HCT116 (cell line): Measurements from ENCODE around the gene OAT. TPM values are rescaled to one million over a fixed set of nuclear protein-coding genes. Genes with fewer than 3 reads are reported as not detected.
"Not testable (repeated sequence)": the region's sequence is repeated elsewhere in the genome, so short reads cannot be mapped to it uniquely, and the experiment has no call there.

ENCODE experiments used
- ATAC-seq: fragments of 200-7000 bp; cut with Tn5 transposase; 2 replicates; pipeline ENCODE4 v1.9.1; 2020; ENCODE audit warnings: mild to moderate bottlenecking, moderate library complexity
- BruUV-seq: library from RNA; stranded (reverse); fragments of 400-500 nt; replicated peaks from 2 replicates; lab custom pipeline; 2021; lab: Mats Ljungman, UMichigan
- CTCF ChIA-PET: fragments of 300-600 bp; sonication (Branson Sonifier 250); formaldehyde crosslinking; loops from one replicate; lab custom pipeline; 2021; ENCODE audit warnings: antibody characterized with exemption; lab: Charles Lee
- POLR2A ChIA-PET: fragments of 300-600, 350-600 bp; sonication (Branson Sonifier 250); formaldehyde crosslinking; loops from one replicate; lab custom pipeline; 2021; ENCODE audit warnings: antibody characterized with exemption; lab: Charles Lee
- RAD21 ChIA-PET, 2 experiments: fragments of 300-600 bp; sonication (Branson Sonifier 250); formaldehyde crosslinking; loops; one replicate each; lab custom pipeline; 2023; ENCODE audit warnings: low total read pairs in 2 of 2; ENCODE audit not compliant: uncharacterized antibody in 2 of 2, unreplicated experiment in 2 of 2, low non-redundant PET in 1 of 2; lab: Charles Lee
- DNase-seq: peaks from one replicate; pipeline ENCODE4 v3.0.0-alpha.2; 2010; ENCODE audit warnings: low read depth, low spot score
- H2AFZ ChIP-seq: fragments of 200-600 bp; shearing (Covaris generic), sonication (generic); 2 replicates; pipeline ENCODE4 v1.6.1; 2017; ENCODE audit warnings: low read depth, mixed run types, mixed read lengths, antibody characterized with exemption, low read length; ENCODE audit not compliant: poor library complexity, severe bottlenecking
- H3K27ac ChIP-seq: 2 replicates; pipeline ENCODE4 v1.5.1; 2012; ENCODE audit warnings: low read depth, low read length
- H3K27me3 ChIP-seq: fragments of 200-600 bp; sonication (generic); 2 replicates; pipeline ENCODE4 v1.6.1; 2016; ENCODE audit warnings: mixed run types, low read length, mixed read lengths; ENCODE audit not compliant: insufficient read depth
- H3K36me3 ChIP-seq, 2 experiments: fragments of 200-500 bp in 1 of 2; fragments of 200-600 bp in 1 of 2; sonication (Bioruptor generic) in 1 of 2; sonication (generic) in 1 of 2; 2 replicates each; pipeline versions ENCODE4 v1.5.1 to v1.6.1; 2014 to 2016; ENCODE audit warnings: low read length in 2 of 2, inconsistent platforms in 1 of 2, mixed read lengths in 1 of 2, mixed run types in 1 of 2; ENCODE audit not compliant: insufficient read depth in 2 of 2, control insufficient read depth in 1 of 2
- H3K4me1 ChIP-seq, 2 experiments: fragments of 200-600 bp in 1 of 2; sonication (generic) in 1 of 2; 2 replicates each; pipeline versions ENCODE4 v1.5.1 to v1.6.1; 2012 to 2017; ENCODE audit warnings: low read length in 2 of 2, inconsistent platforms in 1 of 2, mild to moderate bottlenecking in 1 of 2, mixed read lengths in 1 of 2, mixed run types in 1 of 2, moderate library complexity in 1 of 2; ENCODE audit not compliant: insufficient read depth in 2 of 2, control insufficient read depth in 1 of 2
- H3K4me2 ChIP-seq: fragments of 200-600 bp; sonication (generic); 2 replicates; pipeline ENCODE4 v1.6.1; 2017; ENCODE audit warnings: mixed run types, low read length, mixed read lengths
- H3K4me3 ChIP-seq, 2 experiments: fragments of 200-600 bp in 1 of 2; sonication (generic) in 1 of 2; replicated peaks in 1 of 2; 2 replicates each; pipeline ENCODE4 v1.5.1; 2011 to 2016; ENCODE audit warnings: low read length in 2 of 2, control low read depth in 1 of 2, low read depth in 1 of 2, mild to moderate bottlenecking in 1 of 2, mixed read lengths in 1 of 2, mixed run types in 1 of 2
- H3K79me2 ChIP-seq: fragments of 200-600 bp; sonication (generic); 2 replicates; pipeline ENCODE4 v1.6.1; 2017; ENCODE audit warnings: mild to moderate bottlenecking, mixed run types, low read length, moderate library complexity, mixed read lengths; ENCODE audit not compliant: insufficient read depth
- H3K9ac ChIP-seq: fragments of 200-600 bp; sonication (generic); 2 replicates; pipeline ENCODE4 v1.6.1; 2016; ENCODE audit warnings: low read length, mixed read lengths
- H3K9me2 ChIP-seq: fragments of 200-600 bp; sonication (generic), shearing (Covaris generic); 2 replicates; pipeline ENCODE4 v1.6.1; 2017; ENCODE audit warnings: mixed run types, mild to moderate bottlenecking, moderate library complexity; ENCODE audit not compliant: insufficient read depth
- H3K9me3 ChIP-seq, 2 experiments: fragments of 200-500 bp in 1 of 2; fragments of 200-600 bp in 1 of 2; sonication (Bioruptor generic) in 1 of 2; sonication (generic) in 1 of 2; 2 replicates each; pipeline ENCODE4 v1.6.1; 2014 to 2017; ENCODE audit warnings: low read length in 2 of 2, mixed read lengths in 2 of 2, inconsistent platforms in 1 of 2, low read depth in 1 of 2, mild to moderate bottlenecking in 1 of 2, mixed run types in 1 of 2, moderate library complexity in 1 of 2; ENCODE audit not compliant: control insufficient read depth in 1 of 2, insufficient read depth in 1 of 2
- H4K20me1 ChIP-seq: fragments of 200-600 bp; sonication (generic), shearing (Covaris generic); 2 replicates; pipeline ENCODE4 v1.6.1; 2017; ENCODE audit warnings: mixed run types, mild to moderate bottlenecking, moderate library complexity; ENCODE audit not compliant: insufficient read depth
- CEBPB ChIP-seq: IDR thresholded peaks from 2 replicates; pipeline ENCODE4 v1.6.1; 2012; ENCODE audit warnings: low read depth
- ZFX ChIP-seq: fragments of 450-650 bp; IDR thresholded peaks from 2 replicates; pipeline ENCODE4 v1.6.1; 2017
- intact Hi-C: fragments of 100-400 bp; cut with micrococcal nuclease; formaldehyde crosslinking; loops from 2 replicates; pipeline ENCODE4 v1.10.0; 2022
- total RNA-seq: library from RNA; stranded (reverse); gene quantifications from one replicate; pipeline ENCODE4 v1.2.1, GENCODE V29; 2021; ENCODE audit not compliant: unreplicated experiment
- TF ChIP-seq, protein P1 (sequence below): IDR thresholded peaks from 2 replicates; pipeline ENCODE4 v1.6.1; 2012

Gene OAT
- total RNA-seq, 1 experiment from 2014 or later: 133 TPM

DNA sequence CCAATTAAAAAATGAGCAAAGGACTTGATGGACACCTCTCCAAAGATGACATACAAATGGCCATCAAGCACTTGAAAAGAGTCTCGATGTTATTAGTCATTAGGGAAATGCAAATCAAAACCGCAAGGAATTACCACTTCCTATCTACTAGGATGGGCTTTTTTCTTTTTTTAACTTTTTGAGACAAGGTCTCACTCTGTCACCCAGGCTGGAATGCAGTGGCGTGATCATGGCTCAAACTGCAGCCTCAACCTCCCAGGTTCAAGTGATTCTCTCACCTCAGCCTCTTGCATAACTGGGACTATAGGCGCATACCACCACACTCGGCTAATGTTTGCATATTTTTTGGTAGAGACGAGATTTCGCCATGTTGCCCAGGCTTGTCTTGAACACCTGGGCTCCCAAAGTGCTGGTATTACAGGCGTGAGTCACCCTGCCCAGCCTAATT is 17.5 kb upstream of the OAT start:
- intact Hi-C loops: no loop called here
- no peak for DNase-seq
- H3K36me3 ChIP-seq: no peaks in the 10 kb centered on the region
- no TSS peak for BruUV-seq
- H4K20me1 ChIP-seq: no peaks in the 10 kb centered on the region
- peak; percentile 58 for ATAC-seq
- ChIA-PET POLR2A (no interaction called here), CTCF (no interaction called here)
- no peak overlapping the region for H3K27ac ChIP-seq
- peak overlapping the region; percentile 36 for H3K4me2 ChIP-seq
- H3K79me2 ChIP-seq: no peaks in the 10 kb centered on the region
- H3K9ac ChIP-seq: no peak overlapping the region
- H3K9me3 ChIP-seq: no peaks in the 10 kb centered on the region
- no peaks in the 10 kb centered on the region for H3K27me3 ChIP-seq
- no peak overlapping the region for H2AFZ ChIP-seq
- peaks cover 8 to 32% of the 10 kb centered on the region in 2 experiments; a peak in 3 of 4 replicates for H3K4me1 ChIP-seq
- TF ChIP-seq, protein P1, sequence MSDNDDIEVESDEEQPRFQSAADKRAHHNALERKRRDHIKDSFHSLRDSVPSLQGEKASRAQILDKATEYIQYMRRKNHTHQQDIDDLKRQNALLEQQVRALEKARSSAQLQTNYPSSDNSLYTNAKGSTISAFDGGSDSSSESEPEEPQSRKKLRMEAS: no peak
- TF ChIP-seq CEBPB (0 out of 2 replicates have a peak, but pooled peaks have one; percentile 4), ZFX (no peak)
- TF ChIP-seq, all 23 proteins: peak for 1
- RAD21 ChIA-PET: no interaction called here
- Histone ChIP-seq H3K4me3 (no peak overlapping the region), H3K9me2 (no peaks in the 10 kb centered on the region)

DNA sequence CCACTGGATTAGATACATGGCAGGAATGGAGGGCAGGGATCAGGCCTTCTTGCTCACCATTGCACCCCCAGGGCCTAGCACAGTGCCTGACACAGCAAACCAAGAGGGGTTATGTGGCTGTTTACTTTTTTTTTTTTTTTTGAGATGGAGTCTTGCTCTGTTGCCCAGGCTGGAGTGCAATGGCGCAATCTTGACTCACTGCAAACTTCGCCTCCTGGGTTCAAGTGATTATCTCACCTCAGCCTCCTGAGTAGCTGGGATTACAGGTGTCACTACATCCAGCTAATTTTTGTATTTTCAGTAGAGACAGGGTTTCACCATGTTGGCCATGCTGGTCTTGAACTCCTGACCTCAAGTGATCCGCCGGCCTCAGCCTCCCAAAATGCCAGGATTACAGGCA is 17.0 kb upstream of the OAT start:
- H4K20me1 ChIP-seq, DNase-seq, H3K9ac ChIP-seq, H2AFZ ChIP-seq, H3K36me3 ChIP-seq, BruUV-seq, H3K27me3 ChIP-seq, CTCF ChIA-PET, H3K79me2 ChIP-seq, H3K27ac ChIP-seq, RAD21 ChIA-PET, intact Hi-C loops, H3K9me3 ChIP-seq, H3K9me2 ChIP-seq, H3K4me3 ChIP-seq, POLR2A ChIA-PET: not testable (repeated sequence)
- 0 out of 2 replicates have a peak, but pooled peaks have one; percentile 10 for TF ChIP-seq CEBPB
- Histone ChIP-seq H3K4me2 (peak overlapping the region; percentile 36), H3K4me1 (peaks cover 8 to 29% of the 10 kb centered on the region in 2 experiments; a peak in 3 of 4 replicates)
- ATAC-seq: peak; percentile 12; the same call in 1 of the 2 replicates
